Spleen (tissue), 7 donors: ENCODE measurements around the gene STXBP6.

ENCODE experiments used
- POLR2AphosphoS5 ChIP-seq, 3 donors: sonication (generic); formaldehyde crosslinking; IDR thresholded peaks; one replicate each; pipeline ENCODE4 v1.5.1; 2017; ENCODE audit warnings: antibody characterized with exemption in 3 of 3
- TF ChIP-seq, protein P1 (sequence below), 11 experiments: fragments of 200-600 bp in 7 of 11; fragments of 450-650 bp in 4 of 11; sonication (generic) in 4 of 11; IDR thresholded peaks in 8 of 11; conservative IDR thresholded peaks in 3 of 11; 1 replicate in 7 of 11; 2 replicates in 4 of 11; pipeline versions ENCODE4 v1.4.0 to v1.8.0; 2016 to 2021; ENCODE audit warnings: antibody characterized with exemption in 11 of 11, inconsistent platforms in 4 of 11, mild to moderate bottlenecking in 1 of 11
- donor health status: DM: no; HTN: no; CAD: no; lungs with moderate emphysema.
- donor health status: DM: no; HTN: no; CAD: no.
- donor health status: DM: no; HTN: no; CAD: no.

DNA sequence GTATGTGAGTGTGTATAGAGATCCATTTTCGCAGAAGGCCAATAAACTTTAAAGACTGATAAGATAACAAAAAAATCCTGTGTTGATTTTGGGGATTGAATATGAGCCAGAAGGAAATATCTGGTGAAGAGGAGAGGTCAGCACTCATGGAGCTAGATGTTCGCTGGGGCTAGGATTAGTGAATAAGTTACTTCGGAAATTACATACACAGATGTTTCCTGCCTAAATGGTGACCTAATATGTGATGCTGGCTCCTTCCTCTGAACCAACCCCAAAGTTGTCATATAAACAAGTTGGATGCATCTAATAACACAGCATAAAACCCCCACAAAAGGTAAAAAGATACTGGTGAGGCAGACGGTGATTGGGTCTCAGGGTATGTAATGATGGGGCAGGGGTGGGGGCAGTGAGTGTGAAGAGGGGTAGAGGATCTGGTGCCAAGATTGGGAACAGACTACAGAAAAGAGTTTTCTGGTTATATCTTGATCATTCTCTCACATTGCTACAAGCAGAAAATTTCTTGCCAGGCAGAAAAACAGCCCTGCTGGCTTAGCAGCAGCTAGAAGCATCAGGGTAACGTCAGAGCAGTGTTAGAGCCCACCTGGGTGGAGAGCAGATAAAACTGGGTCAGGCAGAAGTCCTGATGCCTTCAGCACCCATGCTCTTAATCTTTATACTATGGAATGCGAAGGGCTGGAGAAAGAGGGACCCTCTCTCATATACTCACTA is 275.6 kb downstream of the STXBP6 start:
- TF ChIP-seq POLR2AphosphoS5 (IDR thresholded peaks at IDR 0.05) = peak in 1 of 3 donors; percentile 43
- TF ChIP-seq, protein P1, sequence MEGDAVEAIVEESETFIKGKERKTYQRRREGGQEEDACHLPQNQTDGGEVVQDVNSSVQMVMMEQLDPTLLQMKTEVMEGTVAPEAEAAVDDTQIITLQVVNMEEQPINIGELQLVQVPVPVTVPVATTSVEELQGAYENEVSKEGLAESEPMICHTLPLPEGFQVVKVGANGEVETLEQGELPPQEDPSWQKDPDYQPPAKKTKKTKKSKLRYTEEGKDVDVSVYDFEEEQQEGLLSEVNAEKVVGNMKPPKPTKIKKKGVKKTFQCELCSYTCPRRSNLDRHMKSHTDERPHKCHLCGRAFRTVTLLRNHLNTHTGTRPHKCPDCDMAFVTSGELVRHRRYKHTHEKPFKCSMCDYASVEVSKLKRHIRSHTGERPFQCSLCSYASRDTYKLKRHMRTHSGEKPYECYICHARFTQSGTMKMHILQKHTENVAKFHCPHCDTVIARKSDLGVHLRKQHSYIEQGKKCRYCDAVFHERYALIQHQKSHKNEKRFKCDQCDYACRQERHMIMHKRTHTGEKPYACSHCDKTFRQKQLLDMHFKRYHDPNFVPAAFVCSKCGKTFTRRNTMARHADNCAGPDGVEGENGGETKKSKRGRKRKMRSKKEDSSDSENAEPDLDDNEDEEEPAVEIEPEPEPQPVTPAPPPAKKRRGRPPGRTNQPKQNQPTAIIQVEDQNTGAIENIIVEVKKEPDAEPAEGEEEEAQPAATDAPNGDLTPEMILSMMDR (IDR thresholded peaks at IDR 0.05 in 8 of 11, conservative IDR thresholded peaks at IDR 0.05 in 3 of 11) = no peak
